NCI-H748 treated with DMSO at 0.1 percent for 48 hours (cell line): ENCODE results near the gene TDP2.
"Not testable (repeated sequence)": the region's sequence is repeated elsewhere in the genome, so short reads cannot be mapped to it uniquely, and the experiment has no call there.

Experiments
- DNase-seq: peaks from one replicate; lab custom pipeline; 2025; lab: John Stamatoyannopoulos, UW

TDP2 gene

DNA sequence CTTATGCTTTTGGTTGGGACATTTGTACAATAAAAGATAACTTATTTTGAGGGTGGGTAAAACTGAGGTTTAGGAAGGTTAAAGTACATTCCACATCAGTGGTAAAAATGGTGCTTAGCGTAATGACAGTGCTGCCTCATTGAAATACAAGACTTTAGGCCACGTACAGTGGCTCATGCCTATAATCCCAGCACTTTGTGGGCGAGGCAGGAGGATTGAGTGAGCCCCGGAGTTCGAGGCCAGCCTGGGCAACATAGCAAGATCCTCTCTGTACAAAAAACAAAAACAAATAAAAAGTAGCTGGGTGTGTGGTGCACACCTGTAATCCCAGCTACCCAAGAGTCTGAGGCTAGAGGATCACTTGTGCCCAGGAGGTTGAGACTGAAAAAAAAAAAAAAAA is 18.4 kb downstream of the TDP2 start:
- no peak for DNase-seq

DNA sequence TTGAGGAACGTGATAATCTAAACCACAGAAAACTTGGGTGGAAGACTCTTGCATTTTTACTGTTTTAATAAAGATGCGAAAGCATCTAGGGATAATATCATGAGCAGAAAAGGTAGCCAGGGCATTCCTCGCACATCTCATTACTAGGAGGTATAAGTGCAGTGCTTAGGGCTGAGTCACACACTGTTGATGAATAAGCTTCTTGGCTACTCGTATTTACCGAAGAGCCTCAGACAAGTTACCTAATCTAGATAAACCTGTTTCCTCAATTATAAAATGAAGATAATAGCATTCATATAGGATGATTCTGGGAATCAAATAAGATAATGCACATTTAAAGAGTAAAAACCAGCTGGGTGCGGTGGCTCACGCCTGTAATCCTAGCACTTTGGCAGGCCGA is 19.9 kb downstream of the TDP2 start:
- no peak for DNase-seq

DNA sequence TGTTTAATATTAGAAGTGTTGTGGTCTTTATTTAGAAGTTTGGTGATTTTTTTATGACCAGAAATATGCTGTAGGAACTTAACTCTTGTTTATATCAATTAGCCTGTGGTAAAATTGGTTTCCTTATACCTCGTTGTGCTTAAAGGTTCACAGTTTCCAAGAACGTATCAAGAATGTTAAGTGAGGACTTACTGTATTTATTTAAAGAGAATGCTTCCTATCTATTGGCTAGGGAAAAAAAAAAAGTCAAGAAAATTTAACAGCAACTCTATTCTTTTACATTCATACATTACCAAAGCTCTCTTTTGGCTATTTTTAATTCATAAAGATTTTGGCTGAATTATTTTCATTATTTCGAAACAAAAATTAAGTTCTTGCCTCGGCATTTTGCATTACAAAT is 22.3 kb downstream of the TDP2 start:
- no peak for DNase-seq

DNA sequence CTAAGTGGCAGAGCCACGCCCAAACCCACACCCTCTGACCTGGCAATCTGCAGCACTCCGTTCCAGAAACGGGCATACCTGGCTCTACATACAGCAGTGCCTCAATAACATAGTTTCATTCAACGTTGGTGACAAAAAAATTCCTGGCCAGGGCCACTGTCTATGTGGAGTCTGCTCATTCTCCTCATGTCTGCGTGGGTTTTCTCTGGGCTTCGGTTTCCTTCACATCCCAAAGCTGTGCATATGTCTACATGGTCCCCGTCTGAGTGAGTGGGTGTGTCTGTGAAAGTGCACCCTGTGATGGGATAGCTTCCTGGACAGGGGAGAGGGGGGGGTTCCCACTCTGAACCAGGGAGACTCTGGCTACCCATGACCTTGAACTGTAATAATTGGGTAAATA is 22.8 kb downstream of the TDP2 start:
- DNase-seq: no peak

DNA sequence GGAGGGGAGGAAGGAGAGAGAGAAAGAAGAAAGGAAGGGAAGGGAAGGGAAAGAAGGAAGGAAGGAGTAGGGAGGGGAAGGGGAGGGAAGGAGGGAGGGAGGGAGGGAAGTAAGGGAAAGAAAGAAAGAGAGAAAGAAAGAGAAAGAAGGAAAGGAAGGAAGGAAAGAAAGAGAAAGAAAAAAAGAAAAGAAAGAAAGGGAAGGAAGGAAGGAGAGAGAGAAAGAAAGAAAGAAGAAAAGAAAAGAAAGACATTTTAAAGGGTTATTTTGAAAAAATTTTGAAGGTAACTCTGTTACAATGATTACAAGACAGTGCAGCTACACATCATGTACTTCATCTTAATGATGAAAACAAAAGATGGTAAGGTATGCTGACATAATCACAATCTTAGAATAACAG is 24.6 kb downstream of the TDP2 start:
- no peak for DNase-seq

DNA sequence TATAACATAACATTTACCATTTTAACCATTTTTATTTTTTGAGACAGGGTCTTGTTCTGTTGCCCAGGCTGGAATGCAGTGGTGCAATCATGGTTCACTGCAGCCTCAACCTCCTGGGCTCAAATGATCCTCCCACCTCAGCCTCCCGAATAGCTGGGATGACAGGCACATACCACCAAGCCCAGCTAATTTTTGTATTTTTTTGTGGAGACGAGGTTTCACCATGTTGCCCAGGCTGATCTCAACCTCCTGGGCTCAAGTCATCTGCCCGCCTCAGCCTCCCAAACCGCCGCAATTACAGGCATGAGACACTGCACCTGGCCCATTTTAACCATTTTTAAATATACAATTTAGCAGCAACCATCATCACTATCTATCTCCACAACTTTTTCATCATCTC is 26.1 kb downstream of the TDP2 start:
- DNase-seq: not testable (repeated sequence)

DNA sequence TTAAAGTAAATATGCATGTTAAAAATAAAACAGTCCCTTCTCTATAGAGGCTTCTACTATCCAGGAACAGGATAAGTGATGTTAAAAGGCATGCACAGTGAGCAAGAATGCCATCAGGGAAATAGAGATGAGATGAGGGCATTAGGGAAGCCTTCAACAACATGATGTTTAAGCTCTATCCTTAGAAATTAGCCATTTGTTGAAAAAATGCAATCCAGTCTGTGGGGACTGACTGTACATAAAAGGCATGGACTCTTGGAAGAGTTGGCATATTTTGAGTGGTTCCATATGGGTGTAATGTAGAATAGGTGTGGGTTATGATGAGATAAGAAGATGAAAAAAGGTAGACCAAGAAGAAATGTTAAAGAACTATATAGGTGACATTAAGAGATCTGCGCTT is 26.5 kb downstream of the TDP2 start:
- no peak for DNase-seq

DNA sequence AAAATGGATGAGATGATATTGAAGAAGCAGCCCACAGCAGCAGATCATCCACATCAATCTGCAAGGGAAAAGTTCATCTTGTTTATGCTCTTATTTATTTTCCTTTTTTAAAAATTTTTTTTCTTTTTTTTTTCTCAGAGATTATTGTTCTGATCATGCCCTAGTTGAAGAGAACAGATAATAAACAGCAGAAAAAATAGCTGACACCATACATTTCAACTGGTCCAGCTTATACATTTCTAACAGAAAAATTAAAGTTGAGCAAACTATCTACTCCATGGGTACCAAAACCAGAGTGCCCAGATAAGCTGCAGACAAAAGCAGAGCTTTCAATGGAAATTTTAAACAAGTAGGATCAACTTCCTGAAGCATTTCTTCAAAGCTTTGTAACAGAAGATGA is 30.0 kb downstream of the TDP2 start:
- no peak for DNase-seq

DNA sequence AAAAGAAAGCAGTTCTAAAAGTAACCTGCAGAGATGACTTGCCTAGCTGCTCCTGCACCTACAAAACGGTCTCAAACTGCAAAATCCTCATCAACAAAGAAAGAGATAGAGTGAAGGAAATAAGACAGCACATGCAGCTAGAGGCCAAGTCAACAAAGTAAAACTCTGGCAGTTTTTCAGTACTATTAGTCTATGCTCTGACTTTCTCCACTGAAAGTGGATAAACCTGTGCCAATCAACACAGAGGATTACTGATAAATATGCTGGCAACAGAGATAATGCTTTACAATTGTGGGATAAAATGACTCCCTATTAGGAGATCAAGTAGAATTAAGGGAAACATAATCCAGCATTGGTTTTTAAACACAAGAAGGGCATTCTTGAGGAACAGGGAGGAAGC is 34.1 kb downstream of the TDP2 start:
- no peak for DNase-seq

DNA sequence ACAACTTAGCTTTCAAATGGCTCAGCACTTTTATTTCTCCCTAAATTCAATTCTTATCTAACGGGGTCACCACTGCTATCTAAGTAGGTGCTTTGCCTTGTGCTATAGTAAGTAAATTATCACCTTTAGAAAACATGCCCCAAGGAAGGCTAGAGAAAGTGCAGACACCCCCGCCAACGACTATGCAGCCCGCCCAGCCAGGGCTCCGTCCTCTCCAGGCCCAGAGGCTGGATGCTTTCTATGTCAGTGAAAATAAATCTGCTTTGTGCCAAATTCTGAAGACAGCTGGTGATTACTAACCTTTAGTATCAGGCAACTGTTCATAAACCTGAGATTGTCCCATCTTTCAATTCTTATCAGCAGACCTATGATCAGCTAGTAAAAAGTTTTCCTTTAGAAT is 35.0 kb downstream of the TDP2 start:
- no peak for DNase-seq

DNA sequence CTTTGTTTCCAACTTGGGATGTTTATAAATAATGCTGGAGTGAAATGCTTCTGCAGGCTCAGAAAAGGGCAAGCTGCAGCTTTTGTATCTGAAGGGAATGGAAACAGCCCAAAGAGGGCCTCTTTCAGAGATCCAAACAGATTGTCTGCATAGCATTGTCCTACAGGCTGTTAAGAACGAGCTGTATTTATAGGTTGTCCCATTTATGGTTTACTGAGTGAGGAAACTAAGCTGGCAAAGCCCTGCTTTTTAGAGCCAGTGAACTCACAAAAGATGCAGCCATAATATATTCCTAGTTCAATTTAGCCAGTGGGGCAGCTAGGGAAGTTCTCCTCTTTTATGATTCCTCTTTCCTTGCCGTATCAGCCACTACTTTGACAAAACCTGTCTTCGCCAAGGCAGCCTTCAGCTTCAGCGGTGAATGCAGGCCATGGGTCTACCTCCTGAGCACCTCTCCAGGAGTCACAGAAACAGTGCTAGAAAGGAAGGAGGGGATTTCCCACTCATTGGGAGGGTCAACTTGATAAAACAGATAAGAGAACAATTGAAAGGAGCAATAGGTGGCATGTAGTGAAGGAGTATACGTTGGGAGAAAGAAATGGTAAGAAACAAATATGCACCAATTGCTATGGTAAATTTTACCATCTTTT is 35.7 kb downstream of the TDP2 start:
- no peak for DNase-seq

DNA sequence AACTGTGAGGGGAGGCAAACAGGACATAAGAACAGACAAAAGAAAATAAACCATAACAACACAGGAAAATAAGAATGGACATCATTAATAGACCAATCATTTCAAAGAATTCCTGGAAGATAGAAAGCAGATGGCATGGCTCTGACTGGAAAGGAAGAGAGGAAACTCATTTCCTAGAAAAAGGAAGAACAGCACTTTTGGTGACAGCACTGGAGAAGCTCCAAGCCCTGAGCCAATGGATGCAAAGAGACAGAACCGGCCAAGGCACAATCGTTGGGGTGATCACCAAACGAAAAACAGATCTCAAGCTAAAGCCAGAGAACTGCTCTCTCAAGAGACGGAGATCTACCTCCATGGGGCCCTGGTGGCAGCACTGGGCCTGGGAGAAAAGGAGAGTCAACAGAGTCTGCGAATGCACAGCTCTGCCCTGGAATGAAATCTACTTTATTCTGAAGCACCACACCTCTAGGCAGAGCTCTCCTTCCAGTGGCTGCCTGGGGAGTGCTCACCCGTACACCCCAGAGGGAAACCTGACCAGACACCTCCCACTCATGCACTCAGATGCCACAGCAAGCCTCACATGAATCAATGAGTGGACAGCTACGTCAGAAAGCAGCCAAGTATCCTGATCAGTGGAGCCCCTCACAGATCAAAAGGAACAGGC is 44.9 kb downstream of the TDP2 start:
- DNase-seq: no peak

DNA sequence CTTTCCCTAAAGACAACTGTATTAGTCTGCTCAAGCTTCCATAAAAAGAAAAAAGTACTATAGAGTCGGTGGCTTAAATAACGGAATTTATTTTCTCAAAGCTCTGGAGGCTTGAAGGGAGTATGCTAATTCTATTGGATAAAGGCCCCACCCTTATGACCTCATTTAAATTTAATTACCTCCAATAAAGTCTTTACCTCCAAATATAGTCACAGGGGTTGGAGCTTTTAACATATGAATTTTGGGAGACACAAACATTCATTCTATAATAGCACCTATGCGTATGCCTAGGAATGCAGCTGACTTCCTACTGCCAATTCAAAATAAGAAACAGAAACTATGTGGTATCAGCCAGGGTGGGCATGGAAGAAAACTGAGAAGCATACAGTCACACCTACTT is 46.1 kb downstream of the TDP2 start:
- DNase-seq: no peak

DNA sequence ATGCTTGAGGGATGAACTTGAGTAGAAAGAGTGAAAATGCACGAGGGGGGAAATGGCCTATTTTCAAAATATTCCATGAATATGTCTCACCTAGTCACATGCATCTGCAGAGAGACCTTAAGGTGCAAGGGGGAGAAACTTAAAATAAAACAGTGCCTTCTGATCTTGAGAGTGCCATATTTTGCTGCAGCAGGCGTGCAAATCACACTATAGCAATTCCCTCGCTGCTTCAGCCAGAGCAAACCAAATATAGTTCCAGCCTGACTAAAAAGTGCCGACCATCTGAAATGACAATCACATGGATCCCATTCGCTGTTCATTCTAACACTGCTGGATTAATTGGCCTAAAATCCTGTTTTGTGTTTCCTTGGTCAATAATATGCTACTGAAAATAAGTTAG is 47.0 kb downstream of the TDP2 start:
- DNase-seq: no peak

DNA sequence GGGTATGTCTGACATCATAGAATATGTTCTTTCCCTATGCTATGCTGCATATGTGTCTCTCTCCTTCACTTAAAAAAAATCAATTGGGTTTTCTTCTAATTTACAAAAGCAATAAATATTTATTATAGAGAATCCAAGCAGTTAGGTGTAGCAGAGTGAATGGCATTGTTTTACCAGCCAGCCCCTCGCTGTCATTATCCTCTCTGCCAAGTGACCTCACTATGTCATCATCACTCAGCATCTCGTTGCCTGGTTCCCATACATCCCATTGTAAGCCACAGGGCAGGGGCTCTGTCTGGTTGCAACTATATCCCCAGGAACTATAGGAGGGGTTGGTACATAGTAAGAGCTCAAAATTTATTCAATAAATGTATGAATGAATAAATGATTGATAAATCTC is 52.1 kb downstream of the TDP2 start:
- DNase-seq: peak; percentile 15

DNA sequence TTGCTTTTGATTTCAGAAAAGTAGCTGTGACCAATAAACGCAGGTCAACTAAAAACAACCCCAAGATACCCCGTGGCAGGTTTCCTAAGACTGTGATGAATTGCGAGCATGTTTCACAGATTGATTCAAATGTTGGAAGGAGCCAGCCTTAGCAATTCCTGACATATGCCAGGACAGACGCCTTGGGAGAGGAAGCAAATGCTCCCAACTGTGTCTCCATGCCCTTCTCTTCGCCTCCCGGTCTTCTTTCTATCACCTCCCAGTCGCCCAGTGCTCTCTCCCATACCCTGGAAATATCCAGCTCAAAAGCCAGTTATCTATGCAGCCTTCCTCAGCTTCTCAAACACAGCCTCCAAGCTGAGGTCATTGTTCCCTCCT is 52.7 kb downstream of the TDP2 start:
- DNase-seq: no peak

DNA sequence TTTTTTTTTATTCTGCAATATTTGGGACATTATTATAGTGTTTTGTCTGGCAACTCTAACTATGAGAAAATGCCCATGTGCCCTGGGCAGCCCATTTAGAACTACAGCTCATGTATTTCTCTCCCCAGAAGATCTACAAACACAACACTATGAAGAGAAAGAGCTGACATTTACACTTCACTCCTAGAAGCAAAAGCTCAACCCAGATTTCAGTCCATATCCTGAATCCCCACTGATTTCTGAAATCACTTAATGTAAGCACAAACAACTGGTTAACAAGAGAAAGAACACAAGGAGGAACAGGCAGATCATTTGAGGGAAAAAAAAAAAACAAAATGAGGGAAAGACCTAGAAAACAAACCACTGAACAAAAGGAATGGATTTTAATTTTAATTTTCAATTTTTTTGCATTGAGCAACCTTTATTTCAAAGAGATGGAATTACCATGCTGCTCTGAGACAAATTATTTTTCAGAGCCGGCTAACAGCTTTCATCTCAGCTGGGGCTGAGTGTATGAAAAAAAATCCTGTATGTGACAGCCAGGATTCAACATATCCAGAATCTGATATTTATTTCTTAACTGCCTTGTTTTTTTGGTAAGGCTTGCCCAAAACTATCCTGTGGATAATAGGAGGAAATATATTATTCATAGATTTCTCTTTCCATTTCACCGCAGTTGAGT is 53.2 kb downstream of the TDP2 start:
- no peak for DNase-seq

DNA sequence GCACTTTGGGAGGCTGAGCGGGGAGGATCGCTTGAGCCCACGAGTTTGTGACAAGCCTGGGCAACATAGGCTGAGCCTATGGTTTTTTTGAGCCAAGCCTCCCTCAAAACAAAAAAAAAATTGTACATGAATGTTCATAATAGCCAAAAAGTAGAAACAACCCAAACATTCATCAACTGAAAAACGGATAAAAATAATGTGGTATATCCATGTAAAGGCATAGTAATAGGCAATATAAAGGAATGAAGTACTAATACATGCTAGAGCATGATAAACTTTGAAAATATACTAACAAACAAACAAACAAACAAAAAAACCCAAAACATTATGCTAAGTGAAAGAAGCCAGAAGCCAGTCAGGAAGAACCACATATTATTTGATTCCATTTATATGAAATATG is 56.0 kb downstream of the TDP2 start:
- DNase-seq: no peak

DNA sequence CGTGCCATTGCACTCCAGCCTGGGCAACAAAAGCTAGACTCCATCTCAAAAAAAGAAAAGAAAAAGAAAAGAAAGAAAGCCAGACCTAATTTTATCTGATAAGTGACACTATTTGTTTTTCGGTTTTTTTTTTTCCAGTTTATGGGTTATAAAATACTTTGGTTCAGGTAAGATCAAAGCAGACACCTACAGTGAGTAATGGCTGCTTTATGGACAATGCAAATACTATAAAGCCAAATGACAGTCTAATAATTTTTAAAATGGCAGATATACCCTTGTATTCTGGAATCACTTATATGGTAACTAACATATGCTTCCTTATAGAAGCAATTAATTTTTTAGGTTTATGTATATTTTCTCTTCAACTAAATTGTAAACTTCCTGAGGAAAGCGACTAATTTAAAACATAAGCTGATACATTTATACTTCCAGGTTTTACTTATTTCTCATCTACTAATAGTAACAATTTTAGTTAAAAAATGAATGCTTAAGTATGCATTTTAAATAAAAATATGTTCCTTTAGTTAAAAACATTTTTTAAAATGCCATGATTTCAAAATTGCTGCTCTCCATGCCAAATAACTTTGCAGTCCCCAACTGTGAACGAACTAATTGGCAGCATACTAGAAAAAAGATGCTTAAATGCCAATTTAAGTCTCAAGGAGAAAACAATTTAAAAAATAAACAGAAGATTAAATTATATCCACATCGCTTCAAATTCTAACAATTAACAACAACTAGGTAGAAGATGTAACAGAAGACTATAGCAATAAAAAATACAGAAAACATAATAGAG is 59.2 kb downstream of the TDP2 start:
- DNase-seq: no peak

DNA sequence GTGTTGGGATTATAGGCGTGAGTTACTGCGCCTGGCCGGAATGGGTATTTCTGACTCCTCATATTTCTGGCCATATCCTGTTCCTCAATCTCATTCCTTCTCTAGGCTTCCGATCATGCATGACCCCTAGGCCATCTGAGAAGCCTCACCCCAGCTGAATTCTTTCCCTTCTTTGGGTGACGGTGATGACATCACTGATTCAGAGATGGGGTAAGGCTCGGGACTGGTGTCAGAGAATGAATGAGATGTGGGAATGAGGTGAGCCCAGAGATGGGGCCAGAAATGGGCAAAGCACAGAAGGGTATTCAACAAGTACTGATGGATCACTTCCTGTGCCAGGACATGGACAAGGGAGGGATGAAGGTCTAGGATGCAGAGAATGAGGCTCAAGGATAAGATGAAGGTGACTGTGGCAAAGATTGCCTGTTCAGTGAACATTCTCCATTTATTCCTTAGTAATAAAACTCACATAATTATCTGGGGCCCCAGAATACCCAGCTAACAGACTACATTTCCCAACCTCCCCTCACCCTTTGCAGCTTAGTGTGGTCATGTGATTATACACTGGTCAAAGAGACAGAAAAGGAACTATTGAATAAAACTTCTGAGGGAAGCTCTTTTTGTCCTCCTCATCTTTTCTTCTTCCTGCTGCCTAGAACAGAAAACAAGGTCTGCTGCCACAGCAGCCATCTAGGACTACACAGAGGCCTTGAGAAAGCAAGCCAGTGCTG is 60.3 kb downstream of the TDP2 start:
- no peak for DNase-seq

DNA sequence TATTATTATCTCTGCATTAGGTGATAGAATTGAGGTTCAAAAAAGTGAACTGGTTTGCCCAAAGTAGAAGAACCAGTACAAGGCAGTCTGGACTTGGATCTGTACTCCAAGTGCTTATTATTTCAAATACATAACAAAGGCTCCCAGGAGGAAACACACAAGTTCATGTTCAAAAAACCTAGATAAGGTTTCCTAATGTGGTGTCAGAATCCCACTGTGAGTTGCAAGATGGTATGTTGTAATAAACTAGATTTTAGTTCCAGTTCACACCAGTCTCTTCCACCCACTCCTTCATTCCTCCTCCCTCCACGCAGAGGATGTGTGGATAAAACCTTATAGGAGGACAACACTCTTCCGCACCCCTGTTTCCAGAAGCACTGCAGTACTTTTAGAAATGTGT is 63.5 kb downstream of the TDP2 start:
- DNase-seq: no peak

DNA sequence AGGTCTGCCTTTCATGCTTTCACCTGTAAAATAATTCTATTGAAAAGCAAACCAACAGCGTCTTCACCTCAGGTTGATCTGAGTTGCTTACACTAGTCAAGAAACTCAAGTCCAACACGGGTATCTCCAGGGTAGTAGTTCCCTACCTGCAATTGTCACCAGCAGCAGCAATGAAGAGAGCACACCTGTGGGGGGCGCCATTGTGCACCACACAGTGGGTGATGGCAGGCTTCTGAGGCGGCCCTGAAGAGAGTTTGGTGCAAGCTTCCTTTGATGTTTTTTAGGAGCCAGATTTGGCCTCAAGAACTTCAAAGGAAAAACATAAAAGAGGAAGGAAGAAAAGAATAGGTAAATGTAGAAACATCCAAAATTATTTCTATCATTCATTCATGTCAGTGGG is 65.8 kb downstream of the TDP2 start:
- no peak for DNase-seq
